ENCODE measurements around the gene PAPPA. TPM values are rescaled to one million over a fixed set of nuclear protein-coding genes. Genes with fewer than 3 reads are reported as not detected.

Gene PAPPA
- total RNA-seq, 1 experiment from 2014 or later: 0.05 TPM

DNA sequence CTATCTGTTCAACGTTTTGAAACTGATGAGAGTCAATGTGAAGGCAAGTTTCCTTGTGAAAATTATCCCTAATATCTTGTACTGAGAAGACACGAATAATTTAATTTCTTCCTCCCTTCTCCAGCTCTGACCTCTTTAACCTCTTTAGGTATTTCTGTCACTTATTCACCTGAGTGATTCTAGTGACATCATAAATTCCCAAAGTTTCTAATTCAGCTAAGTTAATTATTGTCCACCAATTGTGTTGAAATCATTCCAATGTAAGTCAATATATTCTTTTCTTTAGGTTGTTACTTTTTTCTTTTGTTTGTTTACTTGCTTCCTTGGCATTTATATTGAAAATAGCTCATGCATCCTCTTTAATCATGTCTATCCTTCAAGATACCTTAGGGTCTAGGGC lies 143.8 kb downstream of the PAPPA start (continued):
- TF ChIP-seq EZH2 (IDR thresholded peaks at IDR 0.05) (no peak), POLR2AphosphoS5 (IDR thresholded peaks at IDR 0.05; ENCODE audit: low read depth, low read length) (no peak), EGR1 (IDR thresholded peaks at IDR 0.05; ENCODE audit: low read depth) (no peak)
- TF ChIP-seq, protein P1, sequence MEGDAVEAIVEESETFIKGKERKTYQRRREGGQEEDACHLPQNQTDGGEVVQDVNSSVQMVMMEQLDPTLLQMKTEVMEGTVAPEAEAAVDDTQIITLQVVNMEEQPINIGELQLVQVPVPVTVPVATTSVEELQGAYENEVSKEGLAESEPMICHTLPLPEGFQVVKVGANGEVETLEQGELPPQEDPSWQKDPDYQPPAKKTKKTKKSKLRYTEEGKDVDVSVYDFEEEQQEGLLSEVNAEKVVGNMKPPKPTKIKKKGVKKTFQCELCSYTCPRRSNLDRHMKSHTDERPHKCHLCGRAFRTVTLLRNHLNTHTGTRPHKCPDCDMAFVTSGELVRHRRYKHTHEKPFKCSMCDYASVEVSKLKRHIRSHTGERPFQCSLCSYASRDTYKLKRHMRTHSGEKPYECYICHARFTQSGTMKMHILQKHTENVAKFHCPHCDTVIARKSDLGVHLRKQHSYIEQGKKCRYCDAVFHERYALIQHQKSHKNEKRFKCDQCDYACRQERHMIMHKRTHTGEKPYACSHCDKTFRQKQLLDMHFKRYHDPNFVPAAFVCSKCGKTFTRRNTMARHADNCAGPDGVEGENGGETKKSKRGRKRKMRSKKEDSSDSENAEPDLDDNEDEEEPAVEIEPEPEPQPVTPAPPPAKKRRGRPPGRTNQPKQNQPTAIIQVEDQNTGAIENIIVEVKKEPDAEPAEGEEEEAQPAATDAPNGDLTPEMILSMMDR (IDR thresholded peaks at IDR 0.05 in 2 of 3, conservative IDR thresholded peaks at IDR 0.05 in 1 of 3; ENCODE audit: borderline replicate concordance in 1 of 3, insufficient read depth in 1 of 3, low read depth in 2 of 3, low read length in 2 of 3): no peak

DNA sequence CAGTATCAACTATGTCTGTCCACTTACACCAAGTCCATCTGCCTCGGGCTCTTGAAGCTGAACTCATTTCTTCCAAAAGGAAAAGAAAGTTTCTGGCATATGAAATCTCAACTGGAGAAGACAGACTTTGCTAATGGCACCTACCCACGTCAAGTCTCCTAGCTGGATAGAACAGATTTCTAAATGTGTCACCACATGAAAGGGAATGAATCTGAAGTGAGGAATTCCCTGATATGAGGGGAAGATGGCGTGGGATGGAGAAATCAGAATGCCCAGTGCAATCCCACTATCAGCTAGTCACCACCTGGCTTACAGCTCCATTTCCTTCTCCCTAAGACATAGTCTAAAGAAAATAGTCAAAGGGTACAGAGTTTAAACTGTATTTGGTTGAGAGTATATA lies 144.7 kb downstream of the PAPPA start:
- Histone ChIP-seq H3K4me3 (replicated peaks in 1 of 2; ENCODE audit: low read depth in 1 of 2, low read length in 2 of 2) (no peak overlapping the region), H3K4me1 (ENCODE audit: control insufficient read depth in 1 of 2, insufficient read depth in 2 of 2, low read length in 2 of 2) (no peaks in the 10 kb centered on the region), H3K79me2 (ENCODE audit: insufficient read depth, low read length) (no peaks in the 10 kb centered on the region), H3K9me3 (ENCODE audit: control insufficient read depth in 1 of 2, insufficient read depth in 1 of 2, low read depth in 1 of 2, low read length in 2 of 2) (no peaks in the 10 kb centered on the region), H3K9ac (ENCODE audit: low read length) (no peak overlapping the region), H2AFZ (ENCODE audit: low read depth, low read length, poor library complexity, severe bottlenecking) (no peak overlapping the region), H3K27me3 (ENCODE audit: insufficient read depth, low read length) (peaks cover 73% of the 10 kb centered on the region), H4K20me1 (ENCODE audit: insufficient read depth) (no peaks in the 10 kb centered on the region), H3K4me2 (ENCODE audit: low read length) (no peak overlapping the region), H3K36me3 (ENCODE audit: control insufficient read depth in 1 of 2, insufficient read depth in 2 of 2, low read length in 2 of 2) (no peaks in the 10 kb centered on the region), H3K9me2 (ENCODE audit: insufficient read depth) (no peaks in the 10 kb centered on the region), H3K27ac (ENCODE audit: low read depth, low read length) (no peak overlapping the region)
- ChIA-PET RAD21 (ENCODE audit: low non-redundant PET in 1 of 2, low total read pairs in 2 of 2, uncharacterized antibody in 2 of 2, unreplicated experiment in 2 of 2) (no interaction called here), POLR2A (no interaction called here), CTCF (no interaction called here)
- ATAC-seq (no peak), DNase-seq (ENCODE audit: low read depth, low spot score) (no peak)
- TF ChIP-seq, protein P2, sequence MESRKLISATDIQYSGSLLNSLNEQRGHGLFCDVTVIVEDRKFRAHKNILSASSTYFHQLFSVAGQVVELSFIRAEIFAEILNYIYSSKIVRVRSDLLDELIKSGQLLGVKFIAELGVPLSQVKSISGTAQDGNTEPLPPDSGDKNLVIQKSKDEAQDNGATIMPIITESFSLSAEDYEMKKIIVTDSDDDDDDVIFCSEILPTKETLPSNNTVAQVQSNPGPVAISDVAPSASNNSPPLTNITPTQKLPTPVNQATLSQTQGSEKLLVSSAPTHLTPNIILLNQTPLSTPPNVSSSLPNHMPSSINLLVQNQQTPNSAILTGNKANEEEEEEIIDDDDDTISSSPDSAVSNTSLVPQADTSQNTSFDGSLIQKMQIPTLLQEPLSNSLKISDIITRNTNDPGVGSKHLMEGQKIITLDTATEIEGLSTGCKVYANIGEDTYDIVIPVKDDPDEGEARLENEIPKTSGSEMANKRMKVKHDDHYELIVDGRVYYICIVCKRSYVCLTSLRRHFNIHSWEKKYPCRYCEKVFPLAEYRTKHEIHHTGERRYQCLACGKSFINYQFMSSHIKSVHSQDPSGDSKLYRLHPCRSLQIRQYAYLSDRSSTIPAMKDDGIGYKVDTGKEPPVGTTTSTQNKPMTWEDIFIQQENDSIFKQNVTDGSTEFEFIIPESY (IDR thresholded peaks at IDR 0.05; ENCODE audit: extremely low read depth, insufficient replicate concordance, low read length): no peak
- TF ChIP-seq SIN3A (IDR thresholded peaks at IDR 0.05; ENCODE audit: low read depth) (no peak), TCF7L2 (IDR thresholded peaks at IDR 0.05; ENCODE audit: borderline replicate concordance, extremely low read depth, insufficient read depth, insufficient read length) (no peak), ELF1 (IDR thresholded peaks at IDR 0.05; ENCODE audit: borderline replicate concordance, low read depth) (no peak)
- TF ChIP-seq, protein P3, sequence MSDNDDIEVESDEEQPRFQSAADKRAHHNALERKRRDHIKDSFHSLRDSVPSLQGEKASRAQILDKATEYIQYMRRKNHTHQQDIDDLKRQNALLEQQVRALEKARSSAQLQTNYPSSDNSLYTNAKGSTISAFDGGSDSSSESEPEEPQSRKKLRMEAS (IDR thresholded peaks at IDR 0.05): no peak
- intact Hi-C loops (cut with micrococcal nuclease): no loop called here
- BruUV-seq (replicated peaks): no TSS peak
